Measurements from ENCODE around the gene FTHL17. TPM values are rescaled to one million over a fixed set of nuclear protein-coding genes. Genes with fewer than 3 reads are reported as not detected.

The FTHL17 gene
- total RNA-seq, 6 experiments from 2014 or later: not detected

DNA sequence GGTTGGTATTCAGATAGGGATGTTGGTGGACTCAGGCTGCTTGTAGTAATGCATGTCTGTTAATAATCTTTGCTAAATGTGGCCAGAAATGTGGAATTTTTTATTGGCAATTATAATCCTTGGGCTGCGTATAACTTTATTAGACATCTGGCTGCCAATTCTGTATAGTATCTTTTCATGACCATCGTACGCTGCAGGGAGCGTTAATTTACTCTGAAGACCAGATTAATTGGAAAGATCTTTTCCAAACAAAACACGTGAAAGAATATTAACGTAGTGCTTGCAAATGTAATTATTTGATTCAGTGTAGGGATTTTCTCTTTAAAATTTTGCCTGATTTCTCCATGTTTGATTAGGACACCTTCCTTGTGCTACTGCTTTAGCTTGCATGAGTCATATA lies 38.8 kb upstream of the FTHL17 start:
- H3K4me1 Mint-ChIP-seq (ENCODE audit: low read depth): peaks cover 9% of the 10 kb centered on the region
- peaks cover 4% of the 10 kb centered on the region; the same call in 1 of the 2 replicates for H3K27me3 Mint-ChIP-seq (ENCODE audit: insufficient read depth)
- H3K4me3 Mint-ChIP-seq: no peak overlapping the region
- no peak overlapping the region for H3K27ac Mint-ChIP-seq
- TF ChIP-seq, protein P1, sequence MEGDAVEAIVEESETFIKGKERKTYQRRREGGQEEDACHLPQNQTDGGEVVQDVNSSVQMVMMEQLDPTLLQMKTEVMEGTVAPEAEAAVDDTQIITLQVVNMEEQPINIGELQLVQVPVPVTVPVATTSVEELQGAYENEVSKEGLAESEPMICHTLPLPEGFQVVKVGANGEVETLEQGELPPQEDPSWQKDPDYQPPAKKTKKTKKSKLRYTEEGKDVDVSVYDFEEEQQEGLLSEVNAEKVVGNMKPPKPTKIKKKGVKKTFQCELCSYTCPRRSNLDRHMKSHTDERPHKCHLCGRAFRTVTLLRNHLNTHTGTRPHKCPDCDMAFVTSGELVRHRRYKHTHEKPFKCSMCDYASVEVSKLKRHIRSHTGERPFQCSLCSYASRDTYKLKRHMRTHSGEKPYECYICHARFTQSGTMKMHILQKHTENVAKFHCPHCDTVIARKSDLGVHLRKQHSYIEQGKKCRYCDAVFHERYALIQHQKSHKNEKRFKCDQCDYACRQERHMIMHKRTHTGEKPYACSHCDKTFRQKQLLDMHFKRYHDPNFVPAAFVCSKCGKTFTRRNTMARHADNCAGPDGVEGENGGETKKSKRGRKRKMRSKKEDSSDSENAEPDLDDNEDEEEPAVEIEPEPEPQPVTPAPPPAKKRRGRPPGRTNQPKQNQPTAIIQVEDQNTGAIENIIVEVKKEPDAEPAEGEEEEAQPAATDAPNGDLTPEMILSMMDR (IDR thresholded peaks at IDR 0.05): no peak
- no peaks in the 10 kb centered on the region for H3K9me3 Mint-ChIP-seq
- DNase-seq: no peak
- no peaks in the 10 kb centered on the region for H3K36me3 Mint-ChIP-seq (ENCODE audit: low read depth)

DNA sequence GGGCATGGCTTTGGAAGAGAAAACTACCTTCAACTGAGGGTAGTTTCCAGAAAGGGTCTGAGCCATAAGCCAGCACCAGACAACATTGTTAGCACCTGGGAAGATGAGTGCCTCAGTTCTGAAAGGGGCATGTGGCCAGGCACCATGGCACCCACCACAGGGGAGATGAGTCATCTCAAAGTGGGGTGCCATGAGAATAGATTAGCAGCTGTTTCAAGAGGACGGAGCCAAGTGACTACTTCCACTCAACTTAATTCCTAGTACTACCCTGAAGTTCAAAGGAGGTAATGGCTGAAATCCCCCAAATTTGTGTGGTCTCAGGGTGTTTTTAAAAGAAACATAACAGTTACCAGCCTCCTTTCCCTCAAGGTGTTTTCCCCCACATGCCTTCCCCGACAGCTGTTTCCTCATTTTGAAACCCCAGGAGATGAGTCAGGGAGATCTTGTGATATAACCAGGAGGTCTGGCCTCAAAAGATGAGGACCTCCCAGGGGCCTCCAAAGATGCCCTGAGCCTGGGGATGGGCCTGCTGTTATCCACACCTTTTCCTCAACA lies 27.8 kb upstream of the FTHL17 start:
- no peak overlapping the region for H3K27ac Mint-ChIP-seq
- TF ChIP-seq, protein P1 (IDR thresholded peaks at IDR 0.05): no peak
- no peak overlapping the region for H3K4me3 Mint-ChIP-seq
- no peak for DNase-seq
- H3K27me3 Mint-ChIP-seq (ENCODE audit: insufficient read depth): no peaks in the 10 kb centered on the region; the same call in 1 of the 2 replicates
- no peaks in the 10 kb centered on the region for H3K36me3 Mint-ChIP-seq (ENCODE audit: low read depth)
- H3K9me3 Mint-ChIP-seq: no peaks in the 10 kb centered on the region
- H3K4me1 Mint-ChIP-seq (ENCODE audit: low read depth): no peaks in the 10 kb centered on the region

DNA sequence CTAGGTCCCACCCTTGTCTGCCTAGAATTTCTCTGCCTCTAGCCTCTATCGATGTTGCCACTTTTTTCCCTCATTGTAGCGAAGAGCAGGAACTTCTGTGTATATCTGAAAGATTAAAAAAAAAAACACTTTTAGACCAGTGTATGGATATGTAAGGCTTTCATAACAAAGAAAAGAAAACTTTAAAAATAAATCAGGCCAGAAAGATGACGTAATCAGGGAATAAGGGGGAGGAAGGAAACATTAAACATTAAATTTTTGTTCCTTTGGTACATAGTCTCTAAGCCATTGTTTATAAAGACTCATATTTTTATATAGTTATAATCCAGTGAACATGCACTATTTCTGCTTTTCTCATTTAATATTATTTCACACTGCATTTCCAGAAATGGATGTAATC lies 26.2 kb upstream of the FTHL17 start:
- Mint-ChIP-seq H3K36me3 (ENCODE audit: low read depth) (no peaks in the 10 kb centered on the region), H3K4me1 (ENCODE audit: low read depth) (no peaks in the 10 kb centered on the region), H3K27ac (no peak overlapping the region), H3K27me3 (ENCODE audit: insufficient read depth) (no peaks in the 10 kb centered on the region; the same call in 1 of the 2 replicates), H3K9me3 (no peaks in the 10 kb centered on the region), H3K4me3 (no peak overlapping the region)
- TF ChIP-seq, protein P1 (IDR thresholded peaks at IDR 0.05): no peak
- DNase-seq: no peak

DNA sequence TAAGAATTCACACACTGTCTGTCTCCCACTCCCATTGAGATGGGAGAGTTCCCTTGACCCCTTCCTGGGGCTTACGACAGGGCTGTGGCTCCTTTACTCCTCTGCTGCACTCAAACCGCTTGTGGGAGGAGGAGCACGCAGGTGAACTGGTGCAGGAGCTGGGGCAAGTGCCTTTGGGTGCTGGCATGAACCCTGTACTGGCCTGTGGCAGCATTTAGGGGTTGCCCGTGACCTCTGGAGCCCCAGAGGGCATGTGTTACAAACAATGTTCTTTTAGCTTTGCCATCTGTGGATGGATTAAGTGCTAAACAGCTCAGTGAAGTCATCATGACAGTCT lies 21.8 kb upstream of the FTHL17 start:
- TF ChIP-seq, protein P1 (IDR thresholded peaks at IDR 0.05): no peak
- Mint-ChIP-seq H3K4me1 (ENCODE audit: low read depth) (no peaks in the 10 kb centered on the region), H3K27me3 (ENCODE audit: insufficient read depth) (no peaks in the 10 kb centered on the region; the same call in 1 of the 2 replicates), H3K4me3 (no peak overlapping the region), H3K36me3 (ENCODE audit: low read depth) (no peaks in the 10 kb centered on the region), H3K27ac (no peak overlapping the region), H3K9me3 (no peaks in the 10 kb centered on the region)
- DNase-seq: no peak

DNA sequence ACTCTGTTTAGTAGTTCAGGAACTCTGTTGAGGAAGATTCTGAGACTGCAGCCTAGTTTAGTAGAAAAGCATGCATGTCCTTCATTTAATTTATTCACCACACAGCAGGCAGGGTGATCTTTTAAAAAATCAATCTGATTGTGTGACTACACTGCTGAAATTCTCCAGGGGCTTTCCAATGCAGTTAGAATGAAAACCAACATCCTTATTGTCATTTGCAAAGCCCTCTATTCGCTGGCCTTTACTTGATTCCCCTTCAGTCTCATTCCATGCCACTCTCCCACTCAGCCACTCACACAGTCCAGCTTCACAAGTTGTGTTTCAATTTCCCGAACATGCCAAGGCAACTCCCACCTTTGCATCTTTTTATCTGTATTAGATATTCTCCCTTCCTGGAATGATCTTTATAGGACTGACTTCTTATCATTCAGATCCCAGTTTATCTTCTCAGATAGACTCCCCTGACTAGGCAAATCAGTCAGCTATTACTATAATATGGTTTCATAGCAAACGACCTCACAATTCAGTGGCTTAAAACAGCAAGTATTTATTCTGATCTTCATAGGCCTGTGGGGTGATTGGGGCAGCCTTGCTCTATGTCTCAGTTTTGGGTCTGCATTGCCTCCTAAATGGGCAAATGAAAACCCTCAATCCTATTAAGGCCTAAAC lies 21.3 kb upstream of the FTHL17 start:
- no peaks in the 10 kb centered on the region for H3K36me3 Mint-ChIP-seq (ENCODE audit: low read depth)
- no peaks in the 10 kb centered on the region for H3K4me1 Mint-ChIP-seq (ENCODE audit: low read depth)
- H3K27me3 Mint-ChIP-seq (ENCODE audit: insufficient read depth): no peaks in the 10 kb centered on the region; the same call in 1 of the 2 replicates
- H3K9me3 Mint-ChIP-seq: no peaks in the 10 kb centered on the region
- no peak overlapping the region for H3K4me3 Mint-ChIP-seq
- TF ChIP-seq, protein P1 (IDR thresholded peaks at IDR 0.05): no peak
- no peak for DNase-seq
- no peak overlapping the region for H3K27ac Mint-ChIP-seq

Measured in HFFc6 (cell line).